Astrocyte of the spinal cord (primary cell): ENCODE results near the gene MSANTD1.

ENCODE experiments used
- DNase-seq: peaks from one replicate; pipeline ENCODE4 v3.0.0; 2011; ENCODE audit warnings: low read depth, low spot score
- H3K4me3 ChIP-seq: 2 replicates; pipeline ENCODE4 v1.5.1; 2011; ENCODE audit warnings: low read depth, mild to moderate bottlenecking, low read length, moderate library complexity
- in situ Hi-C: cut with HindIII; loops from 2 replicates; pipeline ENCODE4 v1.10.0; 2017; ENCODE audit warnings: low sequenced_read_pairs
- TF ChIP-seq, protein P1 (sequence below): IDR thresholded peaks from 2 replicates; pipeline ENCODE4 v1.5.1; 2012; ENCODE audit warnings: low read depth, mild to moderate bottlenecking, low read length, inconsistent platforms

Gene MSANTD1

DNA sequence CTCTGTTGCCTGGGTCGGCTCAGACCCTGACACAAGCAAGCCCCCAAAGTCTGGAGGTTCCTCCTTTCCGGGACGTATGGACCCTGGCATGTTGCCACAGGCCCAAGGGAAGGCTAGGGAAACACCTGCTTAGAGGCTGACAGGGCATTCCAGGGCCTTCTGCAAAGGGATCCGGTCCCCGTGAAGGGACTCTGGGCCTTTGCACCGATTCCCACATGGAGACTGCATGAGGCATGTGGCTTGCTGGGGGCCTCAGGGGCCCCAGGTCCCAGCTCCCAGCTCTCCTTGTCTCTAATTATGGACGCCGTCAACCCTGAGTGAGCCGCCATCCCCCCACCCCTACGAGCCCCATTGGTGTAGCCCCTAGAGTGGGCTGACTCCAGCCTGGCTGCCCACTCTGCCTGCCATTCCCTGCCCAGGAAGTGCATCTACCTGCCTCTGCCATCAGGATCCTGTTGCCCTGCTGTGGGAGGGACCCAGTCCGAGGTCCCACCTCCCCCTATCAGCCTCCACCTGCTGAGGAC, 39.7 kb downstream of the MSANTD1 start:
- in situ Hi-C loops = no loop called here
- no peak for DNase-seq
- TF ChIP-seq, protein P1, sequence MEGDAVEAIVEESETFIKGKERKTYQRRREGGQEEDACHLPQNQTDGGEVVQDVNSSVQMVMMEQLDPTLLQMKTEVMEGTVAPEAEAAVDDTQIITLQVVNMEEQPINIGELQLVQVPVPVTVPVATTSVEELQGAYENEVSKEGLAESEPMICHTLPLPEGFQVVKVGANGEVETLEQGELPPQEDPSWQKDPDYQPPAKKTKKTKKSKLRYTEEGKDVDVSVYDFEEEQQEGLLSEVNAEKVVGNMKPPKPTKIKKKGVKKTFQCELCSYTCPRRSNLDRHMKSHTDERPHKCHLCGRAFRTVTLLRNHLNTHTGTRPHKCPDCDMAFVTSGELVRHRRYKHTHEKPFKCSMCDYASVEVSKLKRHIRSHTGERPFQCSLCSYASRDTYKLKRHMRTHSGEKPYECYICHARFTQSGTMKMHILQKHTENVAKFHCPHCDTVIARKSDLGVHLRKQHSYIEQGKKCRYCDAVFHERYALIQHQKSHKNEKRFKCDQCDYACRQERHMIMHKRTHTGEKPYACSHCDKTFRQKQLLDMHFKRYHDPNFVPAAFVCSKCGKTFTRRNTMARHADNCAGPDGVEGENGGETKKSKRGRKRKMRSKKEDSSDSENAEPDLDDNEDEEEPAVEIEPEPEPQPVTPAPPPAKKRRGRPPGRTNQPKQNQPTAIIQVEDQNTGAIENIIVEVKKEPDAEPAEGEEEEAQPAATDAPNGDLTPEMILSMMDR = no peak
- no peak overlapping the region for H3K4me3 ChIP-seq

- no peak for DNase-seq
- H3K4me3 ChIP-seq = no peak overlapping the region
- in situ Hi-C loops = no loop called here
- TF ChIP-seq, protein P1 = no peak
Measured at GRCh38 chr4:3290476-3290875, 41.5 kb downstream of the MSANTD1 start.

DNA sequence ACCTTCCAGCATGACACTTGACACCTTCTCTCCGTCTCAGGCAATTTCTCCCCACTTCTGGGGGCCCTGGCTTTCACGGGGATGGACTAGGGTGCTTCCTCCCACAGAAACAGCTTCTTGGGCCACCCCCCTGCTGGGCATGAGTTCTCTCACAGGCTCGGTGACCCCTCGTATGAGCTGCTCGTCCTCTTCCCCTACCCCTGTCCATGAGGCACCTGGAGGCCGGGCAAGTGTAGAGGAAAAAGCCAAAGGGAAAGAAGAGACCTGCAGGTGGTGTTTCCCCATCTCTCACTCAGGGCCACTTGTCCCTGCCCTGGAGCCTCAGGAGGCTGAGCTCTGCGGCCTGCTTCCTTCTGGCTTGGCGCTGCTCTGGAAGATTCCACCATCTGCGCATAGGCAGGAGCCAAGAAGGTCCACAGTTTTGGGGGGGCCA, 41.9 kb downstream of the MSANTD1 start:
- in situ Hi-C loops = no loop called here
- no peak for DNase-seq
- TF ChIP-seq, protein P1 = no peak
- no peak overlapping the region for H3K4me3 ChIP-seq

DNA sequence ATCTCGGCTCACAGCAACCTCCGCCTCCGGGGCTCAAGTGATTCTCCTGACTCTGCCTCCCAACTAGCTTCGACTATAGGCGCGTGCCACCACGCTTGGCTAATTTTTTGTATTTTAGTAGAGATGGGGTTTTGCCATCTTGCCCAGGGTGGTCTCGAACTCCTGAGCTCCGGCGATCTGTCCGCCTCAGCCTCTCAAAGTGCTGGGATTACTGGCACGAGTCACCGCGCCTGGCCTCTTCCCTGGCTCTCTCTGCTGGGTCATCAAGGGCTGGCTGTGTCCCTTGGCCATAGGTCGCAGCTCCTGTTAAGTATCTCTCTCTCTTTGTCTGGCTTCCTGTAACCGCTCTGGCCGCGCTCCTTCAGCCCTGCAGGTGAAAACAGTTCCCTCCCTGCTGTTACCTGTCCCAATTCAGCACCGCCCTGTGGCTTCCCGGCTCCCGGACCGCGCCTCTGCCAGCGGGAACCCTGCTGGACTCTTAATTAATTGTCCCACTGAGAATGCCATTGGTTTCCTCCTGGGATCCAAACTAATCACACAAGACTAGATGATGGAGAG, 42.5 kb downstream of the MSANTD1 start:
- H3K4me3 ChIP-seq = peak overlapping the region; percentile 75
- TF ChIP-seq, protein P1 = no peak
- no peak for DNase-seq
- in situ Hi-C loops = no loop called here

- peak overlapping the region; percentile 75 for H3K4me3 ChIP-seq
- TF ChIP-seq, protein P1 = no peak
- DNase-seq = peak; percentile 18
- in situ Hi-C loops = no loop called here
Measured at GRCh38 chr4:3291969-3292570, 43.1 kb downstream of the MSANTD1 start.

DNA sequence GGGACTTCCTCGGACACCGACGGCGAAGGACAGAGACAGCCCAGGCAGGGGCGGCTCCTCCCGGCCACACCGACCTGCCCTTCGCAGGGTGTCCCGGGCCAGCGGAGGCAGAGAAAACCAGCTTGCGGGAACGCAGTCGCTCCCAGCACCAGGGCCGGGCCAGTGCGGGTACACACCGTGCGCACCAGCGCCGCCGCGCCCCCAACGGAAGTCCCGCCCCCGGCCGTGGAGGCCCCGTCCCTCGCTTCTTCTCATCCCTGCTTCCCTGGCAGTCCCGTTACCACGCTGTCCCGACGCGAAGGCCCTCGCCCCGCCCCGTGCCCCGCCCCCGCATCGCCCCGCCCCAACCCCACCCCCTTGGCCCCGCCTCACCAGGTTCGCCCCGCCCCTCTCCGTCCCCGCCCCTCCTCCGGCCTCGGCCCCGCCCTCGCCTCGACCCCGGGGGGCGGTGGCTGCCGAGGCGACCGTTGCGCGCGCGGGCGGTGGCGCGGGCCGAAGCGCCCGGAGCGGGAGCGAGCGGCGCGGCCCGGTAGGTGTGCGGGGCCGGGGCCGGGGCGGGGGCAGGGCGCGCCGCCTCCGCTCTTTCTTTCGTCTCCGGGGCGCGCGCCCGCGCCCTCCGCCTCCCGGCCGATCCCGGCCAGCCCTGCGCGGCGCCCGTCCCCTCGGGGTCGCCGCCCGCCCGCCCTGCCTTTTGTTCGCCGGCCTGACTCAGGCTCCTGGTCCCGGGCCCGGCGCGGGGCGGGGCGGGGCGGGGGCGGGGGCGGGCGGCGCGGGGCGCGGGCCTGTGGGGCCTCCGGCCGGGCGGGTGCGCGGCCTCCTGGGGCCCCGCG, 43.8 kb downstream of the MSANTD1 start, which contains the start of gene RGS12:
RGS12 (plus strand) TSS at position 451 of the 830 bp plus-strand sequence. CDS start 23,150 bp downstream, outside the sequence.
- peak; percentile 93 for DNase-seq
- H3K4me3 ChIP-seq = peak within 1 kb of the TSS; percentile 76
- in situ Hi-C loops = no loop called here
- TF ChIP-seq, protein P1 = no peak
